ENCODE results near the gene NTHL1. TPM values are rescaled to one million over a fixed set of nuclear protein-coding genes. Genes with fewer than 3 reads are reported as not detected.

The NTHL1 gene
- total RNA-seq, 2 experiments from 2014 or later, result 28.2 to 29.8 TPM

GRCh38 chr16:2066139-2066538 lies 18.5 kb upstream of the NTHL1 start:
- DNase-seq, result no peak
- Mint-ChIP-seq H3K4me1 (ENCODE audit: low read depth) (no peaks in the 10 kb centered on the region), H3K27ac (no peak overlapping the region), H3K4me3 (no peak overlapping the region), H3K9me3 (no peaks in the 10 kb centered on the region), H3K27me3 (no peaks in the 10 kb centered on the region), H3K36me3 (ENCODE audit: low read depth) (peaks cover 9% of the 10 kb centered on the region)
- TF ChIP-seq, protein P1, sequence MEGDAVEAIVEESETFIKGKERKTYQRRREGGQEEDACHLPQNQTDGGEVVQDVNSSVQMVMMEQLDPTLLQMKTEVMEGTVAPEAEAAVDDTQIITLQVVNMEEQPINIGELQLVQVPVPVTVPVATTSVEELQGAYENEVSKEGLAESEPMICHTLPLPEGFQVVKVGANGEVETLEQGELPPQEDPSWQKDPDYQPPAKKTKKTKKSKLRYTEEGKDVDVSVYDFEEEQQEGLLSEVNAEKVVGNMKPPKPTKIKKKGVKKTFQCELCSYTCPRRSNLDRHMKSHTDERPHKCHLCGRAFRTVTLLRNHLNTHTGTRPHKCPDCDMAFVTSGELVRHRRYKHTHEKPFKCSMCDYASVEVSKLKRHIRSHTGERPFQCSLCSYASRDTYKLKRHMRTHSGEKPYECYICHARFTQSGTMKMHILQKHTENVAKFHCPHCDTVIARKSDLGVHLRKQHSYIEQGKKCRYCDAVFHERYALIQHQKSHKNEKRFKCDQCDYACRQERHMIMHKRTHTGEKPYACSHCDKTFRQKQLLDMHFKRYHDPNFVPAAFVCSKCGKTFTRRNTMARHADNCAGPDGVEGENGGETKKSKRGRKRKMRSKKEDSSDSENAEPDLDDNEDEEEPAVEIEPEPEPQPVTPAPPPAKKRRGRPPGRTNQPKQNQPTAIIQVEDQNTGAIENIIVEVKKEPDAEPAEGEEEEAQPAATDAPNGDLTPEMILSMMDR (IDR thresholded peaks at IDR 0.05), result no peak
- no peak for ATAC-seq
- intact Hi-C loops (cut with micrococcal nuclease), result no loop called here
- ChIA-PET POLR2A (interaction anchor here (0.8 kb wide), 1 partner anchor 16 kb away, joined by 3 read pairs; no protein-coding TSS in a partner anchor), CTCF (interaction anchor here (1.0 to 1.3 kb wide), 2 partner anchors 50 to 74 kb away, joined by 3 to 4 read pairs; no protein-coding TSS in a partner anchor)

GRCh38 chr16:2064368-2064945 lies 16.8 kb upstream of the NTHL1 start:
- ChIA-PET POLR2A (no interaction called here), CTCF (no interaction called here)
- intact Hi-C loops (cut with micrococcal nuclease), result no loop called here
- TF ChIP-seq, protein P1 (IDR thresholded peaks at IDR 0.05), result no peak
- no peaks in the 10 kb centered on the region for H3K4me1 Mint-ChIP-seq (ENCODE audit: low read depth)
- H3K9me3 Mint-ChIP-seq, result no peaks in the 10 kb centered on the region
- peaks cover 9% of the 10 kb centered on the region for H3K36me3 Mint-ChIP-seq (ENCODE audit: low read depth)
- H3K27me3 Mint-ChIP-seq, result no peaks in the 10 kb centered on the region
- DNase-seq (no peak), ATAC-seq (no peak)
- H3K4me3 Mint-ChIP-seq, result no peak overlapping the region
- no peak overlapping the region for H3K27ac Mint-ChIP-seq

DNA sequence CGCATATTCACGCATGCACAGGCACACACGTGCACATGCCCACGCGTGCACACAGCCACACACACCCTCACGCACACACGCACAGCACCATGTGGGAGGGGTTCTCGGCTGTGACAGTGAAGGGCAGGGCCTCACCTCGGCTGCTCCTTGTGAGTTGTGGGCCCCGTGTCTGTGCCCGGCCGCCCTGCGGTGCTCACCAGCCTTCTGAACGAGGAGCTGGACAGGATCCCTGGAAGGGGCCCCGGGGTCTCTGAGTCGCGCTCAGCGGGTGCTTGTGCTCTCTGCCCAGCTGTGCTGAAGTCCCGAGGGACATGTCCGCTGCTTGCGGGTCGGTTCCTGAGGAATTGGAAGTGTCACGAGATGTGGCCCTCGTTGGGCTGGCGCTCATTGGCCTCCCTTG lies 16.2 kb upstream of the NTHL1 start:
- no peaks in the 10 kb centered on the region for H3K27me3 Mint-ChIP-seq
- H3K36me3 Mint-ChIP-seq (ENCODE audit: low read depth), result peaks cover 9% of the 10 kb centered on the region
- ATAC-seq (no peak), DNase-seq (no peak)
- TF ChIP-seq, protein P1 (IDR thresholded peaks at IDR 0.05), result no peak
- POLR2A ChIA-PET, result no interaction called here
- intact Hi-C loops (cut with micrococcal nuclease), result no loop called here
- H3K9me3 Mint-ChIP-seq, result no peaks in the 10 kb centered on the region
- no peak overlapping the region for H3K4me3 Mint-ChIP-seq
- H3K27ac Mint-ChIP-seq, result no peak overlapping the region
- CTCF ChIA-PET, result no interaction called here
- H3K4me1 Mint-ChIP-seq (ENCODE audit: low read depth), result no peaks in the 10 kb centered on the region

DNA sequence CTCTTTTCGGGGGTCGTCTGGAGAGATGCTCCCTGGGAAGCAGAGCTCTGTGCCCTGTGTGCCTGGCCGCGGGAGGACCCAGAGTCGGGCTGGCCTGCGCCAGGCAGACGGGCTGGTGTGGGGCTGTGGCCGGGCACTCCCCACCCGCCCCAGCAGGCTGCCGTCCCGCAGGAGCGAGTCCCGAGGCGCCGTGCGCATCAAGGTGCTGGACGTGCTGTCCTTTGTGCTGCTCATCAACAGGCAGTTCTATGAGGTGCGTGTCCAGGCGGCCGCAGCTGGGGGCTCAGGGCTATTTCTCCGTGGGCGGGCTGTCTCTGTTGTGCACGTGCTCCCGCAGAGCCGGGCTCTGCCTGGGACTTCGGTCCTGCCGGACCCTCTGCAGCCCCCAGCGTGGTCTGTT lies 15.2 kb upstream of the NTHL1 start:
- H3K27me3 Mint-ChIP-seq, result no peaks in the 10 kb centered on the region
- H3K36me3 Mint-ChIP-seq (ENCODE audit: low read depth), result peaks cover 7% of the 10 kb centered on the region
- POLR2A ChIA-PET, result interaction anchor here (1.6 kb wide), 1 partner anchor 15 kb away, joined by 4 read pairs; the partner anchor contains the start of genes NTHL1 and TSC2
- no peaks in the 10 kb centered on the region for H3K4me1 Mint-ChIP-seq (ENCODE audit: low read depth)
- TF ChIP-seq, protein P1 (IDR thresholded peaks at IDR 0.05), result no peak
- DNase-seq, result no peak
- H3K9me3 Mint-ChIP-seq, result no peaks in the 10 kb centered on the region
- H3K4me3 Mint-ChIP-seq, result no peak overlapping the region
- intact Hi-C loops (cut with micrococcal nuclease), result no loop called here
- no peak for ATAC-seq
- no peak overlapping the region for H3K27ac Mint-ChIP-seq
- CTCF ChIA-PET, result no interaction called here

- H3K27ac Mint-ChIP-seq, result no peak overlapping the region
- intact Hi-C loops (cut with micrococcal nuclease), result no loop called here
- CTCF ChIA-PET, result no interaction called here
- DNase-seq (no peak), ATAC-seq (no peak)
- POLR2A ChIA-PET, result interaction anchor here (1.6 kb wide), 1 partner anchor 14 kb away, joined by 4 read pairs; the partner anchor contains the start of genes NTHL1 and TSC2
- no peaks in the 10 kb centered on the region for H3K27me3 Mint-ChIP-seq
- H3K4me3 Mint-ChIP-seq, result no peak overlapping the region
- no peaks in the 10 kb centered on the region for H3K4me1 Mint-ChIP-seq (ENCODE audit: low read depth)
- TF ChIP-seq, protein P1 (IDR thresholded peaks at IDR 0.05), result no peak
- H3K36me3 Mint-ChIP-seq (ENCODE audit: low read depth), result peaks cover 7% of the 10 kb centered on the region
- H3K9me3 Mint-ChIP-seq, result no peaks in the 10 kb centered on the region
Observed at GRCh38 chr16:2061526-2061925, 13.9 kb upstream of the NTHL1 start.
